H1 (cell line): ENCODE measurements around the gene PREB. TPM values are rescaled to one million over a fixed set of nuclear protein-coding genes. Genes with fewer than 3 reads are reported as not detected.
A peak's percentile ranks its signal among the peaks of the same experiment; 100 is the strongest.

Experiments
- BACH1 ChIP-seq: IDR thresholded peaks from 2 replicates; pipeline ENCODE4 v1.6.1; 2012; ENCODE audit warnings: low read length, improper control_type of control experiment
- CEBPB ChIP-seq: IDR thresholded peaks from 2 replicates; pipeline ENCODE4 v1.6.1; 2012; ENCODE audit warnings: low read depth, low read length
- CHD1 ChIP-seq: IDR thresholded peaks from 2 replicates; pipeline ENCODE4 v1.6.1; 2012; ENCODE audit warnings: low read depth, low read length, improper control_type of control experiment
- CHD2 ChIP-seq: IDR thresholded peaks from 2 replicates; pipeline ENCODE4 v1.6.1; 2012; ENCODE audit warnings: low read length, improper control_type of control experiment
- CREB1 ChIP-seq: IDR thresholded peaks from 2 replicates; pipeline ENCODE4 v1.6.1; 2012; ENCODE audit warnings: inconsistent platforms
- CTCF ChIP-seq, 3 experiments: IDR thresholded peaks; 1 replicate in 2 of 3; 2 replicates in 1 of 3; pipeline versions ENCODE4 v1.5.1 to v1.6.1; 2011; ENCODE audit warnings: low read length in 3 of 3, mild to moderate bottlenecking in 3 of 3, inconsistent platforms in 2 of 3, low read depth in 1 of 3, moderate library complexity in 1 of 3; ENCODE audit not compliant: insufficient read depth in 1 of 3; ENCODE audit errors: control extremely low read depth in 1 of 3
- EGR1 ChIP-seq: IDR thresholded peaks from 2 replicates; pipeline ENCODE4 v1.6.1; 2011; ENCODE audit warnings: low read depth, low read length, borderline replicate concordance
- EP300 ChIP-seq, 2 experiments: IDR thresholded peaks; 1 replicate in 1 of 2; 2 replicates in 1 of 2; pipeline ENCODE4 v1.6.1; 2011 to 2012; ENCODE audit warnings: low read depth in 2 of 2, low read length in 2 of 2, mild to moderate bottlenecking in 2 of 2, borderline replicate concordance in 1 of 2, inconsistent platforms in 1 of 2, moderate library complexity in 1 of 2
- HDAC6 ChIP-seq: IDR thresholded peaks from one replicate; pipeline ENCODE4 v1.7.1; 2012; ENCODE audit warnings: low read depth, mild to moderate bottlenecking, inconsistent platforms, low read length, moderate library complexity
- JUN ChIP-seq: IDR thresholded peaks from 2 replicates; pipeline ENCODE4 v1.6.1; 2011; ENCODE audit warnings: low read depth, mild to moderate bottlenecking, improper control_type of control experiment, low read length
- KDM4A ChIP-seq: IDR thresholded peaks from one replicate; pipeline ENCODE4 v1.7.1; 2012; ENCODE audit warnings: low read depth, mild to moderate bottlenecking, moderate library complexity, low read length, inconsistent platforms; ENCODE audit not compliant: severe bottlenecking
- KDM5A ChIP-seq: fragments of 200-600 bp; IDR thresholded peaks from 2 replicates; pipeline ENCODE4 v1.7.1; 2012; ENCODE audit warnings: mild to moderate bottlenecking, low read length, inconsistent platforms, mixed read lengths
- MAX ChIP-seq: IDR thresholded peaks from 2 replicates; pipeline ENCODE4 v1.6.1; 2012; ENCODE audit warnings: inconsistent platforms
- NANOG ChIP-seq: IDR thresholded peaks from 2 replicates; pipeline ENCODE4 v1.6.1; 2011; ENCODE audit warnings: low read length, low read depth, mild to moderate bottlenecking, inconsistent platforms; ENCODE audit not compliant: insufficient read depth, poor library complexity, severe bottlenecking
- POLR2A ChIP-seq, 2 experiments: IDR thresholded peaks; 1 replicate in 1 of 2; 2 replicates in 1 of 2; pipeline ENCODE4 v1.6.1; 2011; ENCODE audit warnings: low read depth in 2 of 2, low read length in 2 of 2, mild to moderate bottlenecking in 2 of 2; ENCODE audit errors: control extremely low read depth in 1 of 2
- POLR2AphosphoS5 ChIP-seq: IDR thresholded peaks from 2 replicates; pipeline ENCODE4 v1.6.1; 2011; ENCODE audit warnings: low read depth, low read length
- RAD21 ChIP-seq, 2 experiments: IDR thresholded peaks in 1 of 2; conservative IDR thresholded peaks in 1 of 2; 2 replicates each; pipeline ENCODE4 v1.6.1; 2011; ENCODE audit warnings: low read depth in 2 of 2, low read length in 2 of 2, improper control_type of control experiment in 1 of 2, inconsistent platforms in 1 of 2, mild to moderate bottlenecking in 1 of 2, moderate library complexity in 1 of 2
- RBBP5 ChIP-seq: IDR thresholded peaks from 2 replicates; pipeline ENCODE4 v1.7.1; 2012; ENCODE audit warnings: low read depth, mild to moderate bottlenecking, inconsistent platforms, low read length, moderate library complexity, borderline replicate concordance
- SIRT6 ChIP-seq: IDR thresholded peaks from one replicate; pipeline ENCODE4 v1.7.1; 2012; ENCODE audit warnings: low read length, inconsistent platforms
- SIX5 ChIP-seq: IDR thresholded peaks from 2 replicates; pipeline ENCODE4 v1.6.1; 2011; ENCODE audit warnings: mild to moderate bottlenecking, low read depth, low read length
- SRF ChIP-seq: IDR thresholded peaks from 2 replicates; pipeline ENCODE4 v1.6.1; 2011; ENCODE audit warnings: mild to moderate bottlenecking, low read depth, low read length, moderate library complexity
- SUZ12 ChIP-seq: fragments of 200-600 bp; sonication (generic); IDR thresholded peaks from 2 replicates; pipeline ENCODE4 v1.6.1; 2012; ENCODE audit warnings: mild to moderate bottlenecking, inconsistent platforms, low read length, moderate library complexity, mixed read lengths
- TEAD4 ChIP-seq: IDR thresholded peaks from 2 replicates; pipeline ENCODE4 v1.6.1; 2012; ENCODE audit warnings: low read depth, low read length, inconsistent platforms, mixed read lengths
- polyA plus RNA-seq, 7 experiments: library from polyadenylated mRNA; depleted of rRNA in 3 of 7; stranded (reverse) in 5 of 7; unstranded in 2 of 7; fragments of >200 nt in 5 of 7; fragments of 200-250 nt in 2 of 7; gene quantifications; 1 replicate in 5 of 7; 2 replicates in 1 of 7; 4 replicates in 1 of 7; pipeline versions ENCODE4 v1.2.1 to v1.2.3, GENCODE V29; 2011 to 2013; ENCODE audit warnings: missing spikeins in 2 of 7, mixed read lengths in 2 of 7
- total RNA-seq: library from RNA; stranded (reverse); fragmentation: NEBNext Ultra II Directional; extraction: Animal tissue kit (Norgen Biotek cat#: 25700); gene quantifications from 2 replicates; pipeline ENCODE4 v1.2.1, GENCODE V29; 2021

The PREB gene
- total and polyA plus RNA-seq, 2 of the 8 experiments (the other 6 are each of a cell fraction or from before 2014, with no cell fraction given): 54.1 to 72.2 TPM

GRCh38 chr2:27118525-27119329 is 15.7 kb downstream of the PREB start, which contains the start of gene CGREF1 (continued):
- TF ChIP-seq CTCF (IDR thresholded peaks at IDR 0.05; ENCODE audit: control extremely low read depth in 1 of 3, insufficient read depth in 1 of 3, low read depth in 1 of 3, low read length in 3 of 3) (no peak), CHD1 (no peak), CEBPB (no peak), CHD2 (no peak), NANOG (no peak), SRF (no peak), JUN (no peak), CREB1 (no peak; the same call in 1 of the 2 replicates), EGR1 (no peak), KDM4A (peak; percentile 98), SIRT6 (no peak), BACH1 (peak; percentile 24; the same call in 1 of the 2 replicates), POLR2AphosphoS5 (no peak), SIX5 (no peak), TEAD4 (0 out of 2 replicates have a peak, but pooled peaks have one; percentile 11), KDM5A (no peak), POLR2A (IDR thresholded peaks at IDR 0.05; ENCODE audit: control extremely low read depth in 1 of 2, low read depth in 2 of 2, low read length in 2 of 2) (no peak), RBBP5 (no peak; the same call in 1 of the 2 replicates), MAX (peak; percentile 76), RAD21 (IDR thresholded peaks at IDR 0.05 in 1 of 2, conservative IDR thresholded peaks at IDR 0.05 in 1 of 2; ENCODE audit: low read depth in 2 of 2, low read length in 2 of 2) (no peak), EP300 (IDR thresholded peaks at IDR 0.05; ENCODE audit: borderline replicate concordance in 1 of 2, low read depth in 2 of 2, low read length in 2 of 2) (no peak), SUZ12 (peak; percentile 69), HDAC6 (no peak)
